SJSA1 (cell line): ENCODE measurements around the gene INO80. TPM values are rescaled to one million over a fixed set of nuclear protein-coding genes. Genes with fewer than 3 reads are reported as not detected.

Experiments
- DNase-seq, 2 experiments: peaks; one replicate each; pipeline ENCODE4 v3.0.0-alpha.2; 2015 to 2020; ENCODE audit warnings: low spot score in 2 of 2, low read depth in 1 of 2
- H3K27ac ChIP-seq: fragments of 250-450 bp; sonication (Bioruptor Pico); 2 replicates; pipeline ENCODE4 v1.5.1; 2020; ENCODE audit warnings: mild to moderate bottlenecking, moderate library complexity
- H3K27me3 ChIP-seq: fragments of 250-450 bp; sonication (Bioruptor Pico); replicated peaks from 2 replicates; pipeline ENCODE4 v1.5.1; 2020; ENCODE audit warnings: mild to moderate bottlenecking, moderate library complexity
- H3K36me3 ChIP-seq: fragments of 250-450 bp; sonication (Bioruptor Pico); 2 replicates; pipeline ENCODE4 v1.5.1; 2020; ENCODE audit warnings: mild to moderate bottlenecking
- H3K4me1 ChIP-seq: fragments of 250-450 bp; sonication (Bioruptor Pico); replicated peaks from 2 replicates; pipeline ENCODE4 v1.6.1; 2021; ENCODE audit warnings: mild to moderate bottlenecking
- H3K4me3 ChIP-seq: fragments of 250-450 bp; sonication (Bioruptor Pico); 2 replicates; pipeline ENCODE4 v1.5.1; 2020; ENCODE audit warnings: mild to moderate bottlenecking
- H3K9me3 ChIP-seq: fragments of 250-450 bp; sonication (Bioruptor Pico); replicated peaks from 2 replicates; pipeline ENCODE4 v1.5.1; 2020; ENCODE audit warnings: mild to moderate bottlenecking
- total RNA-seq: library from RNA; depleted of rRNA; stranded (reverse); fragments of >200 nt; shearing (Covaris generic); gene quantifications from 2 replicates; pipeline ENCODE4 v1.2.3, GENCODE V29; 2014

The INO80 gene
- total RNA-seq, 1 experiment from 2014 or later: 25.5 TPM

- Histone ChIP-seq H3K9me3 (no peaks in the 10 kb centered on the region), H3K36me3 (peaks cover 89% of the 10 kb centered on the region)
Observed at GRCh38 chr15:41048397-41048796, 67.7 kb downstream of the INO80 start.

DNA sequence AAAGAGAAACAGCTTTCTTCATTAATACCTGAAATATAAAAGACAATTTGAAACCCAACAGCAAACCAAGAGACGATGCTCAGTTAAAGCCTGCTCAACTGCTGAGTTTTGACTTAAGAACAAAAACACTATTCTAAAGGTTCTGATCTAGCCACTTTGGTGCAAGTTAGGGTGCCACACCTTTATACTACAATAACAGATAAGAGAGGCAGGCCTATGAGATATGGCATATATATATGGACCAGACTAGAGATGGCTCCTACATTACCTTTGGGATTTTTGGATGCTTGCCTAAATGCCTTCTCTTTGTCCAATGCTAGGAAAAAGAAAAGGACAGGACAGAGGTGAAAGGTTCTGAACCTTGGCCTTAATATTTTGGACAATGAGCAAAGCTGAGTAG, 68.6 kb downstream of the INO80 start:
- no peak for DNase-seq
- Histone ChIP-seq H3K4me1 (no peaks in the 10 kb centered on the region), H3K4me3 (no peak overlapping the region), H3K27me3 (no peaks in the 10 kb centered on the region), H3K36me3 (peaks cover 92% of the 10 kb centered on the region), H3K27ac (no peak overlapping the region), H3K9me3 (no peaks in the 10 kb centered on the region)

More at GRCh38 chr15:41048397-41048796, 67.7 kb downstream of the INO80 start:
- no peak overlapping the region for H3K27ac ChIP-seq
- H3K4me1 ChIP-seq: no peaks in the 10 kb centered on the region
- no peak for DNase-seq
- H3K27me3 ChIP-seq: no peaks in the 10 kb centered on the region
- H3K4me3 ChIP-seq: no peak overlapping the region

DNA sequence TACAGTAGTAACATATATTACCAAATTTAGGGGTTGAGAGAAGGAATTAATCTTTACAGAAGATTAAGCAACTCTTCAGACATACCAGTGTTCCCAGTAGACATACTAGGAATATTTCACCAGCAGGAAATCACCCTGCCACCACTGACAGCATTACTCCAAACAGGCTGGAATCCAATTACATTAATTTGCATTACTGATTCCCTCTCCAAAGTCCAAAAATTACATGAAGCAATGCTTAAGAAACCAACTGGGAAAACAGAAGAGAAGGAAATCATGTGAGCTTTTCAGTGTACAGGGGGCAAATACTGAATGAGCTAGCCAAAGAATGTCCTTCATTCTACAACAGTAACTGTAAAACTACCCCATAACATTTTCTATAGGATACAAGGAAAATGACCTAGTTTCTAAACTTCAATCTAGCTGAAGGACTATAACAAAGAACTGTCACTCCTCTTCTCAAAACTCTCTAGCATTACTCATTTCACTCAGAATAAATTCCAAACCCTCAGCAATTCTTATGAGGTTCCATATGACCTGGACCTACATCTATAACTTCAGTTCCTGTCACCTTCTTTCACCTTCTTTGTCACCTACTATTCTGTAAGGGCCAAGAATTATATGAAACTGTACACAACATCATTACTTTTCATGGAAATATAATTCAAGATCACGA, 72.7 kb downstream of the INO80 start:
- H3K36me3 ChIP-seq: peaks cover 91% of the 10 kb centered on the region
- no peak overlapping the region for H3K4me3 ChIP-seq

DNA sequence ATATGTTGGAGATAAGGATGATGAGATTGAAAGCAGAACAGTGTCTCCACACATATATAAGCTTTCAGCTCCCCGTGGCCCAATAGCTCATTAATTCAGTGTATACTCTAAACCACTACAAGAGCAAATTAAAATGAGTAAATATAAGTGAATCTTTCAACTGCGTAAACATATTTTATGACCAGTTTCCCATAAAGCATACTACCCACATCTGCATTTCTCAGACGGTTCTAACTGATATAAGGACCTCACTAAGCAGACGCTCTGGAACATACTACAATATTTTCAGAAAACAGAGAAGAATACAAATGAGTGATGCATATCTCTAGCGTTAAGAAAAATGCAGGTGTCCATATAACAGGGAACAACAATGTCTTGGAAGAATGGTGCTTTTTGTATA, 73.2 kb downstream of the INO80 start:
- H3K9me3 ChIP-seq: no peaks in the 10 kb centered on the region
- H3K27ac ChIP-seq: no peak overlapping the region
- peaks cover 86% of the 10 kb centered on the region for H3K36me3 ChIP-seq
- no peak for DNase-seq
- no peaks in the 10 kb centered on the region for H3K27me3 ChIP-seq
- no peaks in the 10 kb centered on the region for H3K4me1 ChIP-seq
- no peak overlapping the region for H3K4me3 ChIP-seq

More for the DNA sequence above, 72.7 kb downstream of the INO80 start:
- H3K9me3 ChIP-seq: no peaks in the 10 kb centered on the region
- no peaks in the 10 kb centered on the region for H3K27me3 ChIP-seq
- no peak for DNase-seq
- no peak overlapping the region for H3K27ac ChIP-seq
- H3K4me1 ChIP-seq: no peaks in the 10 kb centered on the region

DNA sequence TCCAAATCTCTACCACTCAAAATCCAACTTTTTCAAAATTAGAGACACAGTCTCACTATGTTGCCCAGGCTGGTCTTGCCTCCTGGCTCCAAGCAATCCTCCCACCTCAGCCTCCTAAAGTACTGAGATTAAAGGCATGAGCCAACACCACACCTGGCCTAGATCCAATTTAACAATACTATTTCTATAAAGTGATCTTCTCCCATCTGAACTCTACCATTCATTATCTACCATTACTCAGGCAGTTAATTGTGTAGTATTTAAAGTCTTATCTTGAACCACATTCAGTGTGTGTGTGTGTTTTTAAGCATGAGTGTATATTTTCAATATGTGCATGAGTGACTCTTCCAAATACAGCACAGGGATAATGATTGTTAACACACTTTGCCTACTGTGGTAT, 77.0 kb downstream of the INO80 start:
- Histone ChIP-seq H3K27ac (no peak overlapping the region), H3K4me3 (no peak overlapping the region), H3K9me3 (no peaks in the 10 kb centered on the region), H3K27me3 (no peaks in the 10 kb centered on the region), H3K4me1 (no peaks in the 10 kb centered on the region), H3K36me3 (peaks cover 59% of the 10 kb centered on the region)
- no peak for DNase-seq

DNA sequence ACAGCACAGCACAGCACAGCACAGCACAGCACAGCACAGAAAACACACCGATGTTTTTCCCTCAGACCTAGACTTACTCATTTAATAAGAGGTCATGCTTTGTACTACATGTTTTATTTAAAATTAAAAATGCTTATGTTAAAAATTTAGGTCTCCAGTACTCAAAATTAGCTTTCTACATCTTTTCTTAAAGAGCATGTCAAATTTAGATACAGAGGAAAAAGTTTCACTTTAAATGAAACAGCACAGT, 84.1 kb downstream of the INO80 start:
- H3K27me3 ChIP-seq: no peaks in the 10 kb centered on the region
- no peak overlapping the region for H3K27ac ChIP-seq
- no peak for DNase-seq
- peaks cover 56% of the 10 kb centered on the region for H3K36me3 ChIP-seq
- no peak overlapping the region for H3K4me3 ChIP-seq
- H3K4me1 ChIP-seq: no peaks in the 10 kb centered on the region
- no peaks in the 10 kb centered on the region for H3K9me3 ChIP-seq

DNA sequence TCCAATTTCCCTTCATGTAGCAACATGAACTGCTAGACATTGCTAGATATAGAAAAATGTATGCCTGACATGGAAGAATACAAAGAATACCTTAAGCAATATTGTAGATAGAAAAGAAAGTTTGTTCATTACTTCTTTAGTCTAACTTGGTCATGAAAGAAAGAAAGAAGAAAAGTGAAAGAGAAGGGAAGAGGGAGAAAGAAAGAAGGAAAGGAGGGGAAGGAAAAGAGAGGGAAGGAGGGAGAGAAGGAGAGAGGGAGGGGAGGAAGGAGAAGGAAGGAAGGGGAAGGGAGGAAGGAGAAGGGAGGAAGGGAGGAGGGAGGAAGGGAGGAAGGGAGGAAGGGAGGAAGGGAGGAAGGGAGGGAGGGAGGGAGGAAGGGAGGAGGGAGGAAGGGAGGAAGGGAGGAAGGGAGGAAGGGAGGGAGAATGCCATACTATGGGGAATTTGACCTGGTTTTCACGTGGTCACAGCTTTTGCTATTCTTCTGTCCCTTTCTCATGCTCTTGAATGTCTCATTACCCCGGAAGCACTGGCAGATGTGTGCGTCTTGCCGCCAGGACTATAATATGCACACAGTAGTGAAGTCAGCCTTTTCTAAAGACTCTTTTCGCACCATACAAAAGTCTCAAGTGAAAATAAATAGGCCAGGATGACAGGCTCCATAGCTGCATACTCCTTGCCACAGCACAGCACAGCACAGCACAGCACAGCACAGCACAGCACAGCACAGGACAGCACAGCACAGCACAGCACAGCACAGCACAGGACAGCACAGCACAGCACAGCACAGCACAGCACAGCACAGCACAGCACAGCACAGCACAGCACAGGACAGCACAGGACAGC, 84.6 kb downstream of the INO80 start:
- no peak for DNase-seq
- Histone ChIP-seq H3K27me3 (no peaks in the 10 kb centered on the region), H3K4me1 (no peaks in the 10 kb centered on the region), H3K27ac (no peak overlapping the region), H3K36me3 (peaks cover 61% of the 10 kb centered on the region), H3K9me3 (no peaks in the 10 kb centered on the region), H3K4me3 (no peak overlapping the region)

- H3K4me1 ChIP-seq: no peaks in the 10 kb centered on the region
- peaks cover 77% of the 10 kb centered on the region for H3K36me3 ChIP-seq
- DNase-seq: no peak
- H3K9me3 ChIP-seq: no peaks in the 10 kb centered on the region
- no peak overlapping the region for H3K4me3 ChIP-seq
- no peaks in the 10 kb centered on the region for H3K27me3 ChIP-seq
- H3K27ac ChIP-seq: no peak overlapping the region
Observed at GRCh38 chr15:41028853-41029252, 87.2 kb downstream of the INO80 start.

DNA sequence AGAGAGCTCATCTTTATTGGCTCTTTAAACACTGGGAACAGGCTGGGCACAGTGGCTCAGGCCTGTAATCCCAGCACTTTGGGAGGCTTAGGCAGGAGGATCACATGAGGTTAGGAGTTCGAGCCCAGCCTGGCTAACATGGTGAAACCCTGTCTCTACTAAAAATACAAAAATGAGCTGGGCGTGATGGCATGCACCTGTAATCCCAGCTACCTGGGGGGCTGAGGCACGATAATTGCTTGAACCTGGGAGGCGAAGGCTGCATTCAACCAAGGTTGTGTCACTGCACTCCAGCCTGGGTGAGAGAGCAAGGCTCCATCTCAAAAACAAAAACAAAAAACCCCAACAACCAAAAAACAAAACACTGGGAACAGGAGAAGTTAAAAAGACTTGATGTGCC, 90.7 kb downstream of the INO80 start:
- H3K36me3 ChIP-seq: peaks cover 79% of the 10 kb centered on the region
- H3K9me3 ChIP-seq: no peaks in the 10 kb centered on the region
- H3K4me1 ChIP-seq: no peaks in the 10 kb centered on the region
- no peak overlapping the region for H3K27ac ChIP-seq
- H3K4me3 ChIP-seq: no peak overlapping the region
- no peak for DNase-seq
- no peaks in the 10 kb centered on the region for H3K27me3 ChIP-seq

GRCh38 chr15:41024885-41025284, 91.2 kb downstream of the INO80 start:
- no peak overlapping the region for H3K4me3 ChIP-seq
- no peaks in the 10 kb centered on the region for H3K4me1 ChIP-seq
- peaks cover 79% of the 10 kb centered on the region for H3K36me3 ChIP-seq
- H3K9me3 ChIP-seq: no peaks in the 10 kb centered on the region
- no peak overlapping the region for H3K27ac ChIP-seq
- H3K27me3 ChIP-seq: no peaks in the 10 kb centered on the region
- DNase-seq: no peak

DNA sequence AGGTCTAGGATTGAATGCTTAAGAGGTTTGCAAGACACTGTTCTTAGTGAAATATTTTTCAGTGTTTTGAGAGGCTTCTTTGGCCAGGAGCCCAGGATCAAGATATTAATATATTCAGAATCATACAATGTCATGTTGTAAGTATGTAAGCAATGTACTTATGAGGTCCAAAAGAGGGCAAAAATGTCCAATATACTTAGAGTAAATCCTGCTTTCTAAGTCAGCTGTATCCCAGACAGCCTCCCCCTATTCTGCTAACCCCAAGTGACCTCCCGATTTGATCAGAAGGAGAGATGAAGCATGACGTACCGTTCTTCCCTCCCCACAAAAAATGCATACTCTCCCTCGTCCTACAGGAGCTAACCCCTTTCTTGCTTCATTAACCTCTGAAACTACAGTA, 91.9 kb downstream of the INO80 start:
- Histone ChIP-seq H3K27ac (no peak overlapping the region), H3K36me3 (peaks cover 78% of the 10 kb centered on the region), H3K9me3 (no peaks in the 10 kb centered on the region), H3K4me1 (no peaks in the 10 kb centered on the region), H3K27me3 (no peaks in the 10 kb centered on the region), H3K4me3 (no peak overlapping the region)
- DNase-seq: no peak

GRCh38 chr15:41022487-41023090, 93.5 kb downstream of the INO80 start:
- H3K4me3 ChIP-seq: no peak overlapping the region
- H3K9me3 ChIP-seq: no peaks in the 10 kb centered on the region
- no peaks in the 10 kb centered on the region for H3K27me3 ChIP-seq
- H3K4me1 ChIP-seq: no peaks in the 10 kb centered on the region
- H3K27ac ChIP-seq: no peak overlapping the region
- peaks cover 75% of the 10 kb centered on the region for H3K36me3 ChIP-seq
- peak in 1 of 2 experiments; percentile 23 for DNase-seq

GRCh38 chr15:41020829-41021228, 95.3 kb downstream of the INO80 start:
- DNase-seq: no peak
- Histone ChIP-seq H3K27me3 (no peaks in the 10 kb centered on the region), H3K4me3 (no peak overlapping the region), H3K36me3 (peaks cover 71% of the 10 kb centered on the region), H3K27ac (no peak overlapping the region), H3K9me3 (no peaks in the 10 kb centered on the region), H3K4me1 (no peaks in the 10 kb centered on the region; the same call in 1 of the 2 replicates)

DNA sequence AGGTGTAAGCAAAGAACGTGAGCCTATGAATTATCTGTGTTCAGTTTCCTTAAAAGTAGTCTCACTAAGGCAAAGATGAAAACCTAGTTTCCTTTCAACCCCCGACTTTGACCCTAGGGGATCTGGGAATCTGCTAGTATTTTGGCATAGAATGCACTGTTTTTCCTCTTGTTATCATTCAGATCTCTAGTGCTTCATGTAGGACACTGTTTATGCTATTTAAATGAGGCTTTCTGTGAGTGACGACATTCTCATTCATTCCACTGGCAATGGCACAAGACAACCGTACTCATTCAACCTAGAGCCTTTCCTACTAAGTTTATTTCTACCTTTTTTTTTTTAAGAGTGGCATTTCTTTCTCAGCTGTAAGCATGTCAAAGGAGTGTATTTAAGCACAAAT, 95.8 kb downstream of the INO80 start:
- Histone ChIP-seq H3K4me3 (no peak overlapping the region), H3K27me3 (no peaks in the 10 kb centered on the region), H3K36me3 (peaks cover 70% of the 10 kb centered on the region), H3K9me3 (no peaks in the 10 kb centered on the region), H3K4me1 (no peaks in the 10 kb centered on the region; the same call in 1 of the 2 replicates), H3K27ac (no peak overlapping the region)
- no peak for DNase-seq
